GM12878 (cell line): Measurements from ENCODE around the gene NAAA. TPM values are rescaled to one million over a fixed set of nuclear protein-coding genes. Genes with fewer than 3 reads are reported as not detected.

Experiments
- ATAC-seq: fragments of 200-7000 bp; cut with Tn5 transposase; 3 replicates; pipeline ENCODE4 v1.9.1; 2020; ENCODE audit warnings: mild to moderate bottlenecking, moderate library complexity
- BruUV-seq: library from RNA; stranded (reverse); fragments of 400-500 nt; replicated peaks from 2 replicates; lab custom pipeline; 2021; lab: Mats Ljungman, UMichigan
- CTCF ChIA-PET: fragments of 300-600 bp; sonication (Branson Sonifier 250); formaldehyde crosslinking; extraction: SDS; loops from one replicate; lab custom pipeline; 2021; ENCODE audit warnings: inconsistent platforms; lab: Yijun Ruan, JAX
- POLR2A ChIA-PET: fragments of 350-600 bp; formaldehyde crosslinking; extraction: SDS; loops from one replicate; lab custom pipeline; 2021; ENCODE audit warnings: inconsistent platforms; lab: Charles Lee
- RAD21 ChIA-PET: fragments of 300-600 bp; sonication (Branson Sonifier 250); formaldehyde crosslinking; loops from one replicate; lab custom pipeline; 2023; ENCODE audit warnings: antibody characterized with exemption; ENCODE audit not compliant: unreplicated experiment; lab: Charles Lee
- SMC1A ChIA-PET: fragments of 300-600 bp; sonication (Branson Sonifier 250); formaldehyde crosslinking; loops from one replicate; lab custom pipeline; 2023; ENCODE audit not compliant: unreplicated experiment, uncharacterized antibody; lab: Charles Lee
- DNase-seq: peaks from one replicate; pipeline ENCODE4 v3.0.0-alpha.2; 2011; ENCODE audit warnings: low read depth, low spot score
- FAIRE-seq: peaks from 3 replicates; lab custom pipeline; 2011; peaks lifted over from hg19 to GRCh38; lab: Jason Lieb, UNC
- H2AFZ ChIP-seq: 2 replicates; pipeline ENCODE4 v1.6.0; 2011; ENCODE audit warnings: low read depth, low read length, control low read depth; ENCODE audit not compliant: control insufficient read depth
- H3K27ac ChIP-seq: 2 replicates; pipeline ENCODE4 v1.5.1; 2011; ENCODE audit warnings: control low read depth; ENCODE audit not compliant: control insufficient read depth, insufficient read depth
- H3K27me3 ChIP-seq, 2 experiments: replicated peaks in 1 of 2; 2 replicates each; pipeline versions ENCODE4 v1.6.0 to v1.6.1; 2011; ENCODE audit warnings: low read length in 1 of 2; ENCODE audit not compliant: control insufficient read depth in 2 of 2, insufficient read depth in 2 of 2
- H3K36me3 ChIP-seq, 2 experiments: 2 replicates each; pipeline ENCODE4 v1.5.1; 2011; ENCODE audit warnings: low read length in 1 of 2; ENCODE audit not compliant: control insufficient read depth in 2 of 2, insufficient read depth in 2 of 2
- H3K4me1 ChIP-seq: 2 replicates; pipeline ENCODE4 v1.6.1; 2011; ENCODE audit warnings: mild to moderate bottlenecking, low read length, moderate library complexity, mixed read lengths; ENCODE audit not compliant: control insufficient read depth, insufficient read depth
- H3K4me2 ChIP-seq: 2 replicates; pipeline ENCODE4 v1.6.0; 2011; ENCODE audit warnings: control low read depth; ENCODE audit not compliant: control insufficient read depth, insufficient read depth
- H3K4me3 ChIP-seq: fragments of 200-600 bp; sonication (generic); 2 replicates; pipeline ENCODE4 v1.5.1; 2016
- H3K79me2 ChIP-seq: 2 replicates; pipeline ENCODE4 v1.6.0; 2011; ENCODE audit warnings: low read length; ENCODE audit not compliant: control insufficient read depth, insufficient read depth
- H3K9ac ChIP-seq: 2 replicates; pipeline ENCODE4 v1.8.0; 2011; ENCODE audit warnings: low read length, control low read depth, mixed read lengths; ENCODE audit not compliant: control insufficient read depth, insufficient read depth
- H3K9me3 ChIP-seq: replicated peaks from 3 replicates; pipeline ENCODE4 v1.5.1; 2011; ENCODE audit warnings: mild to moderate bottlenecking, low read length; ENCODE audit not compliant: control insufficient read depth, insufficient read depth
- H4K20me1 ChIP-seq: 2 replicates; pipeline ENCODE4 v1.6.0; 2011; ENCODE audit not compliant: control insufficient read depth, insufficient read depth
- CHD1 ChIP-seq: IDR thresholded peaks from 2 replicates; pipeline ENCODE4 v1.6.1; 2012; ENCODE audit warnings: low read depth, low read length, improper control_type of control experiment
- CHD2 ChIP-seq: IDR thresholded peaks from 2 replicates; pipeline ENCODE4 v1.6.1; 2011; ENCODE audit warnings: low read depth, low read length, improper control_type of control experiment, borderline replicate concordance
- FOS ChIP-seq: IDR thresholded peaks from 3 replicates; pipeline ENCODE4 v1.6.1; 2011; ENCODE audit warnings: borderline replicate concordance; ENCODE audit not compliant: insufficient read length; ENCODE audit errors: extremely low read depth
- NR2C2 ChIP-seq: IDR thresholded peaks from 2 replicates; pipeline ENCODE4 v1.6.1; 2011; ENCODE audit warnings: borderline replicate concordance, low read depth; ENCODE audit not compliant: control insufficient read depth, insufficient read length
- SPI1 ChIP-seq: IDR thresholded peaks from 2 replicates; pipeline ENCODE4 v1.6.1; 2011; ENCODE audit warnings: low read depth, mild to moderate bottlenecking, low read length, moderate library complexity, borderline replicate concordance; ENCODE audit not compliant: insufficient read depth
- TBL1XR1 ChIP-seq: IDR thresholded peaks from 2 replicates; pipeline ENCODE4 v1.6.1; 2012; ENCODE audit warnings: low read depth, low read length, improper control_type of control experiment
- ZNF217 ChIP-seq: fragments of 450-650 bp; IDR thresholded peaks from 2 replicates; pipeline ENCODE4 v1.6.1; 2017; ENCODE audit warnings: antibody characterized with exemption, mild to moderate bottlenecking
- WGBS: methylation state at CpG from one replicate; pipeline ENCODE4 v1.1.6; 2016; ENCODE audit warnings: low lambda C conversion rate; ENCODE audit not compliant: insufficient replicate concordance, insufficient coverage; ENCODE audit errors: missing lambda C conversion rate; 5-methylcytosine and 5-hydroxymethylcytosine counted together
- in situ Hi-C: fragments of 300-500 bp; cut with MboI; formaldehyde crosslinking; loops from 9 replicates; pipeline ENCODE4 v1.14.3; 2018; ENCODE audit warnings: mixed read lengths
- intact Hi-C: fragments of 100-400 bp; cut with micrococcal nuclease; formaldehyde crosslinking; loops from one replicate; pipeline ENCODE4 v1.14.2; 2022; ENCODE audit not compliant: unreplicated experiment
- polyA plus RNA-seq, 11 experiments: library from polyadenylated mRNA; depleted of rRNA in 4 of 11; unstranded in 6 of 11; stranded (reverse) in 5 of 11; fragments of >200 nt; fragmentation: Nextera tagmentation in 4 of 11; fragmentation: Illumina TruSeq in 1 of 11; extraction: Ambion mirVana in 4 of 11; extraction: Trizol in 1 of 11; gene quantifications; 1 replicate in 1 of 11; 2 replicates in 10 of 11; pipeline versions ENCODE4 v1.2.1 to v1.2.3, GENCODE V29; 2011 to 2016; ENCODE audit warnings: inconsistent platforms in 2 of 11, missing spikeins in 2 of 11, low read depth in 1 of 11
- total RNA-seq, 4 experiments: library from RNA; depleted of rRNA in 3 of 4; stranded (reverse); fragments of >200 nt in 3 of 4; fragmentation: Illumina TruSeq in 1 of 4; extraction: Trizol in 1 of 4; gene quantifications; 2 replicates each; pipeline versions ENCODE4 v1.2.1 to v1.2.3, GENCODE V29; 2013 to 2021
- TF ChIP-seq, protein P1 (sequence below): IDR thresholded peaks from 2 replicates; pipeline ENCODE4 v1.6.1; 2011; ENCODE audit warnings: borderline replicate concordance, low read depth, mild to moderate bottlenecking, moderate library complexity, mixed read lengths, low read length; ENCODE audit not compliant: insufficient read depth; ENCODE audit errors: extremely low read length
- TF ChIP-seq, protein P2 (sequence below): fragments of 450-650 bp; IDR thresholded peaks from 2 replicates; pipeline ENCODE4 v1.6.1; 2016; ENCODE audit warnings: mild to moderate bottlenecking
- TF ChIP-seq, protein P3 (sequence below): IDR thresholded peaks from 2 replicates; pipeline ENCODE4 v1.6.1; 2012; ENCODE audit warnings: low read depth, low read length, improper control_type of control experiment

The NAAA gene
- total and polyA plus RNA-seq, 10 of the 15 experiments (the other 5 are each of a cell fraction or from before 2014, with no cell fraction given): 0.60 to 4.9 (median 2.6) TPM

DNA sequence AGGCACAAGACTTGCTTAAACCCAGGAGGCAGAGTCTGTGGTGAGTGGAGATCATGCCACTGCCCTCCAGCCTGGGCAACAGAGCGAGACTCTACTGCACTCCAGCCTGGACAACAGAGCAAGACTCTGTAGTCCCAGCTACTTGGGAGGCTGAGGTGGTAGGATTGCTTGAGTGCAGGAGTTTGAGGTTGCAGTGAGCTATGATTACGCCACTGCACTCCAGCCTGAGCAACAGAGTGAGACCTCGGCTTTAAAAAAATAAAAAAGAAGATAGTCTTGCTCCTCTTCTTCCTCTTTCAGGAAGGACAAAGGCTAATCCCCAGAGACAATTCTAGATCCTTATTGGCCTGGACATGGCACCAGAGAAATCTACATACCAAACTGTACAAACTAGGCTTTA lies 32.8 kb downstream of the NAAA start:
- DNase-seq (no peak), ATAC-seq (no peak), FAIRE-seq (no peak)
- Histone ChIP-seq H3K9ac (no peak overlapping the region), H3K4me1 (no peaks in the 10 kb centered on the region), H4K20me1 (no peaks in the 10 kb centered on the region), H3K27ac (no peak overlapping the region), H3K9me3 (no peaks in the 10 kb centered on the region), H3K79me2 (no peaks in the 10 kb centered on the region), H3K27me3 (no peaks in the 10 kb centered on the region; a peak in 2 of 4 replicates), H3K36me3 (no peaks in the 10 kb centered on the region), H2AFZ (no peak overlapping the region), H3K4me2 (no peak overlapping the region), H3K4me3 (no peak overlapping the region)
- SMC1A ChIA-PET: interaction anchor here (0.7 to 1.6 kb wide), 2 partner anchors 12 to 153 kb away, joined by 3 to 5 read pairs; no protein-coding TSS in a partner anchor
- intact Hi-C loops: no loop called here
- no TSS peak for BruUV-seq
- RAD21 ChIA-PET: no interaction called here
- in situ Hi-C loops: no loop called here
- 52% methylated on average over 3 of the region's 3 CpGs for WGBS
- POLR2A ChIA-PET: no interaction called here
- CTCF ChIA-PET: interaction anchor here (1.2 to 4.0 kb wide), 3 partner anchors 10 to 159 kb away, joined by 4 to 26 read pairs (median 6); no protein-coding TSS in a partner anchor
- TF ChIP-seq CHD2 (no peak), ZNF217 (no peak), CHD1 (no peak), FOS (no peak), TBL1XR1 (no peak), NR2C2 (no peak), SPI1 (no peak)
- TF ChIP-seq, protein P1, sequence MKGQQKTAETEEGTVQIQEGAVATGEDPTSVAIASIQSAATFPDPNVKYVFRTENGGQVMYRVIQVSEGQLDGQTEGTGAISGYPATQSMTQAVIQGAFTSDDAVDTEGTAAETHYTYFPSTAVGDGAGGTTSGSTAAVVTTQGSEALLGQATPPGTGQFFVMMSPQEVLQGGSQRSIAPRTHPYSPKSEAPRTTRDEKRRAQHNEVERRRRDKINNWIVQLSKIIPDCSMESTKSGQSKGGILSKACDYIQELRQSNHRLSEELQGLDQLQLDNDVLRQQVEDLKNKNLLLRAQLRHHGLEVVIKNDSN: no peak
- TF ChIP-seq, protein P2, sequence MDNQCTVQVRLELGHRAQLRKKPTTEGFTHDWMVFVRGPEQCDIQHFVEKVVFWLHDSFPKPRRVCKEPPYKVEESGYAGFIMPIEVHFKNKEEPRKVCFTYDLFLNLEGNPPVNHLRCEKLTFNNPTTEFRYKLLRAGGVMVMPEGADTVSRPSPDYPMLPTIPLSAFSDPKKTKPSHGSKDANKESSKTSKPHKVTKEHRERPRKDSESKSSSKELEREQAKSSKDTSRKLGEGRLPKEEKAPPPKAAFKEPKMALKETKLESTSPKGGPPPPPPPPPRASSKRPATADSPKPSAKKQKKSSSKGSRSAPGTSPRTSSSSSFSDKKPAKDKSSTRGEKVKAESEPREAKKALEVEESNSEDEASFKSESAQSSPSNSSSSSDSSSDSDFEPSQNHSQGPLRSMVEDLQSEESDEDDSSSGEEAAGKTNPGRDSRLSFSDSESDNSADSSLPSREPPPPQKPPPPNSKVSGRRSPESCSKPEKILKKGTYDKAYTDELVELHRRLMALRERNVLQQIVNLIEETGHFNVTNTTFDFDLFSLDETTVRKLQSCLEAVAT: no peak
- TF ChIP-seq, protein P3, sequence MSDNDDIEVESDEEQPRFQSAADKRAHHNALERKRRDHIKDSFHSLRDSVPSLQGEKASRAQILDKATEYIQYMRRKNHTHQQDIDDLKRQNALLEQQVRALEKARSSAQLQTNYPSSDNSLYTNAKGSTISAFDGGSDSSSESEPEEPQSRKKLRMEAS: no peak
